Measurements from ENCODE around the gene COL1A1.
A peak's percentile ranks its signal among the peaks of the same experiment; 100 is the strongest.

The COL1A1 gene

DNA sequence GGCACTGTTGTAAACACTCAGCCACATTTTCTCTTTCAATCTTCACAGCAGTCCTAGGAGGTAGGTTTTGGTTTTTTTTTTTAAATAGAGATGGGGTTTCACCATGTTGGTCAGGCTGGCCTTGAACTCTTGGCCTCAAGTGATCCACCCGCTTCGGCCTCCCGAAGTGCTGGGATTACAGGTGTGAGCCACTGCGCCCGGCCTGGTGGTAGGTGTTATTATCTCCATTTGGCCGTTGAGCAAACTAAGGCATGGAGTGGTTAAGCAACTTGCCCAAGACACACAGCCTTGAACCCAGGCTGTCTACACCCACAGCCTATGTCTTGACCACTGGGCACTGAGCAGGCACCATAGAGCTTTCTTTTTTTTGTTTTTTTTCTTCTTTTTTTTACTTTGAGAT, 27.0 kb downstream of the COL1A1 start:
- Histone ChIP-seq H3K27ac (peak overlapping the region in 1 of 2 donors; percentile 93), H3K4me3 (no peak overlapping the region)
- no peak for DNase-seq (ENCODE audit: low spot score)
- TF ChIP-seq, protein P1, sequence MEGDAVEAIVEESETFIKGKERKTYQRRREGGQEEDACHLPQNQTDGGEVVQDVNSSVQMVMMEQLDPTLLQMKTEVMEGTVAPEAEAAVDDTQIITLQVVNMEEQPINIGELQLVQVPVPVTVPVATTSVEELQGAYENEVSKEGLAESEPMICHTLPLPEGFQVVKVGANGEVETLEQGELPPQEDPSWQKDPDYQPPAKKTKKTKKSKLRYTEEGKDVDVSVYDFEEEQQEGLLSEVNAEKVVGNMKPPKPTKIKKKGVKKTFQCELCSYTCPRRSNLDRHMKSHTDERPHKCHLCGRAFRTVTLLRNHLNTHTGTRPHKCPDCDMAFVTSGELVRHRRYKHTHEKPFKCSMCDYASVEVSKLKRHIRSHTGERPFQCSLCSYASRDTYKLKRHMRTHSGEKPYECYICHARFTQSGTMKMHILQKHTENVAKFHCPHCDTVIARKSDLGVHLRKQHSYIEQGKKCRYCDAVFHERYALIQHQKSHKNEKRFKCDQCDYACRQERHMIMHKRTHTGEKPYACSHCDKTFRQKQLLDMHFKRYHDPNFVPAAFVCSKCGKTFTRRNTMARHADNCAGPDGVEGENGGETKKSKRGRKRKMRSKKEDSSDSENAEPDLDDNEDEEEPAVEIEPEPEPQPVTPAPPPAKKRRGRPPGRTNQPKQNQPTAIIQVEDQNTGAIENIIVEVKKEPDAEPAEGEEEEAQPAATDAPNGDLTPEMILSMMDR (IDR thresholded peaks at IDR 0.05) = no peak

DNA sequence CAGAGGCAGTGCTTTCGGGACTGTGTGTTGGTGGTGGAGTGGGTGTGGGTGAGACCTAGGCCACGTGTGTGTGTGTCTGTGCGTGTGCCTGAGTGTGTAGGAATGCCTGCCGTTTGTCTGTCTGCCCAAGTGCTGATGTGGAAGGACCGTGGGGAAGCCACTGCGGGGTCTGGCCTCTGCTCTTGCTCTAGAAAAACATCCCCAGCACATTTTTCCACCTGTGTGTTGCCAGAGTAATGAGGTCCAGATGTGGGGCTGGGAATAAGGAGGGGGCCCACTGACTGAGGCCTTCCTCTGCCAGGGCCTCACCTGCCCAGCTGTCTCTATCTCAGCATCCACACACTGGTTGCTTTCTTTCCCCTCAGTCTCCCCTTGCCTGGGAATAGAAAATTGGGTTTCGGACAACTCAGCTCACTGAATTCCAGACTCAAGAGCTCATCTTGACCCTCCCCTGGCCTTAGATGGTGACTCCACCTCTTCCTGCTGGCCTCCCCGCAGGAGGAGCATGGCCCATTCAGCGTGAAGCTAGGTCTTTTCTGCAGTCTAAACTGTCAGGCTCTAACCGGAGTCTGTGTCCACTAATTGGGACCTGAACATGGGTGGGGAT, 28.0 kb downstream of the COL1A1 start:
- no peak for DNase-seq (ENCODE audit: low spot score)
- Histone ChIP-seq H3K27ac (peak overlapping the region; percentile 93 to 95), H3K4me3 (no peak overlapping the region)
- TF ChIP-seq, protein P1 (IDR thresholded peaks at IDR 0.05) = no peak

DNA sequence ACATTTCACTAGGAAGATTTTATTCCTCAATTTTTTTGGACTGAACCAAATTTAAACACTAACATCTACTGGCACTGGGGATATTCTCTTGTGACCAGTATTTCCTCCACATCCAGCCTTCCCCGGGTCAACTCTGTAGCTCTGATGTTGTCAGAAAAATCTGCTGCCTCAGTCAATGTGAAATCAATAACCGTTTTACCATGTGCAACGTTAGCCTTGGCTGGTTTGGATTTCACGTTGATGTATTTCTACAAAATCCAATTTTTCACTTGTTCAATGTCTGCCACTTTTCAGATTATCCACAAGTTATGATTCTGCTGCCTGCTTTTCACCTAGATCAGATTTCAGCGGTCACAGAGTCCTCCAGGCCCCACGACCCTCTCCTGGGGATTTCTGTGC, 28.5 kb downstream of the COL1A1 start:
- Histone ChIP-seq H3K4me3 (no peak overlapping the region), H3K27ac (peak overlapping the region; percentile 93 to 95)
- no peak for DNase-seq (ENCODE audit: low spot score)
- TF ChIP-seq, protein P1 (IDR thresholded peaks at IDR 0.05) = no peak

DNA sequence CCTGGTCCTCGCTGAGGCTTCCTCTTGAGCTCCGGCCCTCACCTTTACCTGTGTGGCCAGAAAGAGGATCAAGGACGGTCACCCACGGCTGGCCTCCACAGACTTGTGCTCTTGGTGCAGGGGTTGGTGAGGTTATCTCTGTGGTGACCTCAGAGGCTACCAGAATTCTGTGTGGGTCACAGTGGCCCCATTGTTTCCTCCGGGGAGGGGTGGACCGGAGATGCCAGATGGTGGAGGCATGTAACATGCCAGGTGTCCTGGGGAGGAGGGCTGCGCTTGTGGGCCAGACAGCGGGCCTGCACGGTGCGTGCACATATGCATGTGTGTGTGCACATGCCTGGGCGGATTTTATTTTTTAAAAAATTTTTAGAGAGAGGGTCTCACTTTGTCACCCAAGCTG, 29.3 kb downstream of the COL1A1 start:
- DNase-seq (ENCODE audit: low spot score) = no peak
- H3K27ac ChIP-seq = peak overlapping the region; percentile 93 to 95
- no peak overlapping the region for H3K4me3 ChIP-seq
- TF ChIP-seq, protein P1 (IDR thresholded peaks at IDR 0.05) = no peak

DNA sequence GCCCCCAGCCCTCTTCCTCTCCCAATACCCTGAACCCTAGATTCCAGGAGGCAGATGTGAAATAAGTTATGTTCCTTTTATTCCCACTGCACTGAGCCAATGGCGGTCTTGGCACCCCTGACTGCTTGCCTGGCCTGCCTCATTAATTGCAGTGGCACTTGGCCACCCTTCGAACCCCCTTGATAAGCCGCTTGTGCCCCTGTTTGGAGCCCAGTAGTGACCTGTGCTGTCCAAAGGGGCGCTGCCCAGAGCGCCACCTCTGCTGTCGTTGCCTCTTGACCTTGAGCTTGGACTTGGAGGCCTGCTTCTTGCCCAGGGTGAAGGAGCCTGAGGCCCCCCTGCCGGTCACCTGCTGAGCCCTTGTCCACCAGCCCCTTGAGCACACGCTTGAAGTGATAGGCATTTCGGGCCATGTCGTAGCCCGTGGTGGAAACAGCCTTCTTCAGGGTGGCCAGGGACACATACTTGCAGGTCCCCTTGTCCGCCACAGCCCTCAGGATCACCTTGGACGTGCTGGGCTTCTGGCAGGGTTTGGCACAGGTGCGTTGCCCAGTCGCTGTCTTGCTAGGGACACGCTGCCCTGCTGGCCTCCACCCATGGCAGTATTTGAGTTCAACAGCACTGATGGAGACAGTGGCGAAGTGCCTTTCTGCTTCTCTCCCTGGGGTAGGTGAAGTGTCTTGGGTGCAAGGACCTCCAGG, 29.9 kb downstream of the COL1A1 start:
- TF ChIP-seq, protein P1 (IDR thresholded peaks at IDR 0.05) = no peak
- no peak for DNase-seq (ENCODE audit: low spot score)
- peak overlapping the region; percentile 93 to 95 for H3K27ac ChIP-seq

DNA sequence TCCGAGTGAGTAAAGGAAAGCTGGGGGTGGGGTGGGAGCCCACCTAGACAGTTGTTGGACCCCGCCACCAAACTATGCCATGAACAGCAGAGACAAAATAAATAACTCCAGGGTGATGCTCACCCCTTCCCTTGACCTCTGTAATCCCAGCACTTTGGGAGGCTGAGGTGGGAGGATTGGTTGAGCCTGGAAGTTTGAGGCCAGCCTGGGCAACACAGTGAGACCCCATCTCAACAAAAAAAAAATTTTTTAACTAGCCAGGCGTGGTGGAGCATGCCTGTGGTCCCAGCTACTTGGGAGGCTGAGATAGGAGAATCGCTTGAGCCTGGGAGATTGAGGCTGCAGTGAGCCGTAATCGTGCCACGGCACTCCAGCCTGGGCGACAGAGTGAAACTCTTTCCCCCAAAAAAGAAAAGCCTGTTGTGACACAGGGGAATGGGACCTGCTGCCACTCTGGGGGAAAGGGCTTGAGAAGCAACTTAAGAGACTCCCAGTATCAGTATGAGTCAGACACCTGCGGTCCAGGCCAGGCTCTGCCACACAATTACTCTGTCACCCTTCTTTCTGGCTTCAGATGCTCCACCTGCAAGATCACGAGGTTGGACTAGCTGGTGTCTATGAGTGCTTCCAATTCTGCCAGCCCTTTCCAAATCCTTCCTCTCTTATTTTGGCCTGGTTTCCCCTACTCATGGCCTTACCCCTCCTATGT, 30.6 kb downstream of the COL1A1 start:
- Histone ChIP-seq H3K4me3 (no peak overlapping the region), H3K27ac (peak overlapping the region in 1 of 2 donors; percentile 96)
- no peak for DNase-seq (ENCODE audit: low spot score)
- TF ChIP-seq, protein P1 (IDR thresholded peaks at IDR 0.05) = no peak

More for the DNA sequence above, 29.9 kb downstream of the COL1A1 start:
- H3K4me3 ChIP-seq = no peak overlapping the region

Measured in coronary artery (tissue), 2 donors.